WTC11 (cell line): Measurements from ENCODE around the gene DUOX1. TPM values are rescaled to one million over a fixed set of nuclear protein-coding genes. Genes with fewer than 3 reads are reported as not detected.

Experiments
- ATAC-seq: fragments of 200-7000 bp; cut with Tn5 transposase; 2 replicates; pipeline ENCODE4 v1.10.0; 2021; ENCODE audit warnings: mild to moderate bottlenecking, moderate library complexity
- CTCF ChIA-PET: fragments of 300-600 bp; sonication (Branson Sonifier 250); formaldehyde crosslinking; loops from one replicate; lab custom pipeline; 2021; ENCODE audit warnings: antibody characterized with exemption; lab: Charles Lee
- POLR2A ChIA-PET: fragments of 350-600 bp; sonication (Branson Sonifier 250); formaldehyde crosslinking; loops from one replicate; lab custom pipeline; 2021; ENCODE audit warnings: antibody characterized with exemption; lab: Charles Lee
- DNase-seq: peaks from one replicate; pipeline ENCODE4 v3.0.0; 2021; ENCODE audit warnings: low spot score
- H3K27ac Mint-ChIP-seq: 2 replicates; pipeline ENCODE4 v1.8.0; 2021; ENCODE audit warnings: mixed read lengths
- H3K27me3 Mint-ChIP-seq: 2 replicates; pipeline ENCODE4 v1.8.0; 2021; ENCODE audit warnings: low read depth, mild to moderate bottlenecking, moderate library complexity, mixed read lengths
- H3K36me3 Mint-ChIP-seq: 2 replicates; pipeline ENCODE4 v1.8.0; 2021; ENCODE audit warnings: mixed read lengths
- H3K4me1 Mint-ChIP-seq: 2 replicates; pipeline ENCODE4 v1.8.0; 2022; ENCODE audit warnings: mixed read lengths
- H3K4me3 Mint-ChIP-seq: 2 replicates; pipeline ENCODE4 v1.8.0; 2021; ENCODE audit warnings: mild to moderate bottlenecking, moderate library complexity, mixed read lengths
- H3K9me3 Mint-ChIP-seq: 2 replicates; pipeline ENCODE4 v1.8.0; 2021; ENCODE audit warnings: mixed read lengths
- AFF4 ChIP-seq: sonication (generic); formaldehyde crosslinking; IDR thresholded peaks from 2 replicates; pipeline ENCODE4 v1.8.1; 2023; ENCODE audit warnings: mild to moderate bottlenecking, missing genetic modification reagents, borderline replicate concordance
- E2F1 ChIP-seq: sonication (generic); formaldehyde crosslinking; IDR thresholded peaks from 2 replicates; pipeline ENCODE4 v1.8.0; 2022; ENCODE audit warnings: mild to moderate bottlenecking, missing genetic modification reagents
- ELF4 ChIP-seq: sonication (generic); formaldehyde crosslinking; IDR thresholded peaks from 2 replicates; pipeline ENCODE4 v1.8.1; 2022; ENCODE audit warnings: low read depth, mild to moderate bottlenecking, moderate library complexity, missing genetic modification reagents
- MYBL2 ChIP-seq: sonication (generic); formaldehyde crosslinking; IDR thresholded peaks from 2 replicates; pipeline ENCODE4 v1.8.1; 2023; ENCODE audit warnings: mild to moderate bottlenecking, moderate library complexity, missing genetic modification reagents
- NR1H2 ChIP-seq: sonication (generic); formaldehyde crosslinking; IDR thresholded peaks from 2 replicates; pipeline ENCODE4 v1.9.0; 2021; ENCODE audit warnings: mild to moderate bottlenecking, moderate library complexity, missing genetic modification reagents
- PRDM15 ChIP-seq: sonication (generic); formaldehyde crosslinking; IDR thresholded peaks from 2 replicates; pipeline ENCODE4 v1.8.0; 2022; ENCODE audit warnings: missing genetic modification reagents
- PREB ChIP-seq: sonication (generic); formaldehyde crosslinking; IDR thresholded peaks from 2 replicates; pipeline ENCODE4 v1.8.1; 2022; ENCODE audit warnings: mild to moderate bottlenecking, missing genetic modification reagents, moderate library complexity, borderline replicate concordance
- TCF7 ChIP-seq: sonication (generic); formaldehyde crosslinking; IDR thresholded peaks from 2 replicates; pipeline ENCODE4 v1.8.0; 2022; ENCODE audit warnings: mild to moderate bottlenecking, low read depth, missing genetic modification reagents, moderate library complexity
- ZNF281 ChIP-seq: sonication (generic); formaldehyde crosslinking; IDR thresholded peaks from 2 replicates; pipeline ENCODE4 v1.8.0; 2023; ENCODE audit warnings: mild to moderate bottlenecking, missing genetic modification reagents
- ZNF396 ChIP-seq: fragments of 250-450 bp; sonication (Bioruptor Pico); IDR thresholded peaks from 2 replicates; pipeline ENCODE4 v1.8.0; 2021; ENCODE audit warnings: mild to moderate bottlenecking, moderate library complexity, borderline replicate concordance
- ZNF532 ChIP-seq: fragments of 250-450 bp; sonication (Bioruptor Pico); IDR thresholded peaks from 2 replicates; pipeline ENCODE4 v1.9.0; 2021; ENCODE audit warnings: mild to moderate bottlenecking, borderline replicate concordance
- total RNA-seq: library from RNA; stranded (reverse); gene quantifications from 3 replicates; pipeline ENCODE4 v1.2.3, GENCODE V29; 2021

The DUOX1 gene
- total RNA-seq, 1 experiment from 2014 or later, result 1.3 TPM

- Mint-ChIP-seq H3K4me3 (no peak overlapping the region), H3K27ac (no peak overlapping the region), H3K36me3 (no peaks in the 10 kb centered on the region), H3K27me3 (peaks cover 11% of the 10 kb centered on the region), H3K4me1 (peaks cover 3% of the 10 kb centered on the region; the same call in 1 of the 2 replicates), H3K9me3 (no peaks in the 10 kb centered on the region)
- TF ChIP-seq MYBL2 (CRISPR knock-in tag) (no peak), PRDM15 (CRISPR knock-in tag) (no peak), ZNF396 (CRISPR knock-in tag) (no peak), ZNF281 (CRISPR knock-in tag) (no peak), PREB (CRISPR knock-in tag) (no peak), NR1H2 (CRISPR knock-in tag) (no peak), AFF4 (CRISPR knock-in tag) (no peak), TCF7 (no peak), ELF4 (no peak), E2F1 (CRISPR knock-in tag) (no peak), ZNF532 (CRISPR knock-in tag) (no peak)
- ATAC-seq, result no peak
- no peak for DNase-seq
- CTCF ChIA-PET, result interaction anchor here (1.0 to 3.1 kb wide), 4 partner anchors 11 to 428 kb away, joined by 3 to 11 read pairs (median 4); no protein-coding TSS in a partner anchor
- POLR2A ChIA-PET, result no interaction called here
Observed at GRCh38 chr15:45146405-45146804, 16.6 kb downstream of the DUOX1 start.
